H9 (cell line): Measurements from ENCODE around the gene TTR. TPM values are rescaled to one million over a fixed set of nuclear protein-coding genes. Genes with fewer than 3 reads are reported as not detected.

Experiments
- DNase-seq: peaks from one replicate; pipeline ENCODE4 v3.0.0-alpha.2; 2017
- H2AFZ ChIP-seq: one replicate; pipeline ENCODE4 v1.6.1; 2013; ENCODE audit warnings: mild to moderate bottlenecking, low read length, control low read depth, moderate library complexity
- H2AK5ac ChIP-seq: 2 replicates; pipeline ENCODE4 v1.6.1; 2013; ENCODE audit warnings: low read length, control low read depth, mixed read lengths; ENCODE audit not compliant: insufficient read length
- H2BK120ac ChIP-seq: one replicate; pipeline ENCODE4 v1.6.1; 2013; ENCODE audit warnings: low read depth, mild to moderate bottlenecking, low read length, control low read depth, inconsistent platforms; ENCODE audit not compliant: poor library complexity, severe bottlenecking
- H2BK12ac ChIP-seq: 2 replicates; pipeline ENCODE4 v1.6.1; 2013; ENCODE audit warnings: low read length, control low read depth, mixed read lengths, low read depth; ENCODE audit not compliant: insufficient read length
- H2BK15ac ChIP-seq: 2 replicates; pipeline ENCODE4 v1.6.1; 2013; ENCODE audit warnings: low read depth, low read length, control low read depth
- H2BK20ac ChIP-seq: one replicate; pipeline ENCODE4 v1.6.1; 2013; ENCODE audit warnings: low read depth, mild to moderate bottlenecking, low read length, control low read depth, inconsistent platforms; ENCODE audit not compliant: poor library complexity, severe bottlenecking
- H2BK5ac ChIP-seq: 2 replicates; pipeline ENCODE4 v1.6.1; 2013; ENCODE audit warnings: low read length, control low read depth, mixed read lengths; ENCODE audit not compliant: insufficient read length
- H3K14ac ChIP-seq: 2 replicates; pipeline ENCODE4 v1.6.1; 2013; ENCODE audit warnings: low read length, control low read depth; ENCODE audit not compliant: insufficient read depth
- H3K18ac ChIP-seq: 2 replicates; pipeline ENCODE4 v1.6.1; 2013; ENCODE audit warnings: low read depth, mild to moderate bottlenecking, mixed read lengths, low read length, control low read depth; ENCODE audit not compliant: insufficient read length
- H3K23ac ChIP-seq: 2 replicates; pipeline ENCODE4 v1.6.1; 2013; ENCODE audit warnings: low read length, control low read depth, mixed read lengths, low read depth; ENCODE audit not compliant: insufficient read length
- H3K23me2 ChIP-seq: 2 replicates; pipeline ENCODE4 v1.6.1; 2013; ENCODE audit warnings: low read depth, mild to moderate bottlenecking, mixed read lengths, low read length, control low read depth; ENCODE audit not compliant: insufficient read length, poor library complexity, severe bottlenecking
- H3K27ac ChIP-seq: 2 replicates; pipeline ENCODE4 v1.5.1; 2013; ENCODE audit warnings: low read length, control low read depth, mixed read lengths, low read depth; ENCODE audit not compliant: insufficient read length
- H3K27me3 ChIP-seq: 2 replicates; pipeline ENCODE4 v1.6.1; 2013; ENCODE audit warnings: low read length, control low read depth, inconsistent platforms; ENCODE audit not compliant: insufficient read depth
- H3K4ac ChIP-seq: 2 replicates; pipeline ENCODE4 v1.6.1; 2013; ENCODE audit warnings: low read depth, mild to moderate bottlenecking, control low read depth, inconsistent platforms, low read length, moderate library complexity
- H3K4me1 ChIP-seq: 2 replicates; pipeline ENCODE4 v1.6.1; 2013; ENCODE audit warnings: low read length, control low read depth, inconsistent platforms; ENCODE audit not compliant: insufficient read depth
- H3K4me2 ChIP-seq: 2 replicates; pipeline ENCODE4 v1.6.1; 2013; ENCODE audit warnings: low read length, control low read depth, mixed read lengths; ENCODE audit not compliant: insufficient read length, insufficient read depth
- H3K56ac ChIP-seq: 2 replicates; pipeline ENCODE4 v1.6.1; 2013; ENCODE audit warnings: low read depth, mild to moderate bottlenecking, mixed read lengths, low read length, control low read depth; ENCODE audit not compliant: insufficient read length
- H3K79me1 ChIP-seq: 2 replicates; pipeline ENCODE4 v1.6.1; 2013; ENCODE audit warnings: low read depth, mild to moderate bottlenecking, moderate library complexity, low read length, control low read depth, inconsistent platforms; ENCODE audit not compliant: insufficient read depth, poor library complexity, severe bottlenecking
- H3K79me2 ChIP-seq: 2 replicates; pipeline ENCODE4 v1.6.1; 2013; ENCODE audit warnings: low read length, control low read depth, inconsistent platforms; ENCODE audit not compliant: insufficient read depth
- H3K9ac ChIP-seq: 2 replicates; pipeline ENCODE4 v1.6.1; 2013; ENCODE audit warnings: low read length, control low read depth, mixed read lengths; ENCODE audit not compliant: insufficient read length; ENCODE audit errors: extremely low read depth
- H3K9me3 ChIP-seq: one replicate; pipeline ENCODE4 v1.6.1; 2013; ENCODE audit warnings: low read depth, low read length, inconsistent platforms; ENCODE audit not compliant: control insufficient read depth
- H3T11ph ChIP-seq: one replicate; pipeline ENCODE4 v1.6.1; 2013; ENCODE audit warnings: mild to moderate bottlenecking, low read length, control low read depth, inconsistent platforms
- H4K20me1 ChIP-seq: one replicate; pipeline ENCODE4 v1.6.1; 2013; ENCODE audit not compliant: control insufficient read depth, insufficient read length, insufficient read depth
- H4K5ac ChIP-seq: 2 replicates; pipeline ENCODE4 v1.6.1; 2013; ENCODE audit warnings: low read depth, mild to moderate bottlenecking, mixed read lengths, low read length, control low read depth; ENCODE audit not compliant: insufficient read length
- H4K8ac ChIP-seq: replicated peaks from 2 replicates; pipeline ENCODE4 v1.6.1; 2013; ENCODE audit warnings: low read length, control low read depth, mixed read lengths, low read depth; ENCODE audit not compliant: insufficient read length
- H4K91ac ChIP-seq: 2 replicates; pipeline ENCODE4 v1.6.1; 2013; ENCODE audit warnings: low read depth, mild to moderate bottlenecking, moderate library complexity, mixed read lengths, low read length, control low read depth; ENCODE audit not compliant: insufficient read length
- H3K27ac Mint-ChIP-seq, 3 experiments: 2 replicates in 2 of 3; 3 replicates in 1 of 3; pipeline ENCODE4 v1.8.0; 2020 to 2021; ENCODE audit warnings: mixed read lengths in 3 of 3, mild to moderate bottlenecking in 1 of 3, moderate library complexity in 1 of 3
- H3K27me3 Mint-ChIP-seq: 2 replicates; pipeline ENCODE4 v1.8.0; 2021; ENCODE audit warnings: low read depth, mild to moderate bottlenecking, moderate library complexity, mixed read lengths
- H3K36me3 Mint-ChIP-seq, 3 experiments: 2 replicates in 2 of 3; 3 replicates in 1 of 3; pipeline ENCODE4 v1.8.0; 2020 to 2021; ENCODE audit warnings: low read depth in 3 of 3, mixed read lengths in 3 of 3; ENCODE audit not compliant: insufficient read depth in 1 of 3
- H3K4me1 Mint-ChIP-seq, 2 experiments: 2 replicates each; pipeline ENCODE4 v1.8.0; 2020; ENCODE audit warnings: mixed read lengths in 2 of 2
- H3K4me3 Mint-ChIP-seq, 2 experiments: 2 replicates in 1 of 2; 3 replicates in 1 of 2; pipeline ENCODE4 v1.8.0; 2020 to 2021; ENCODE audit warnings: mild to moderate bottlenecking in 2 of 2, mixed read lengths in 2 of 2, moderate library complexity in 1 of 2
- H3K9me3 Mint-ChIP-seq, 2 experiments: 2 replicates in 1 of 2; 3 replicates in 1 of 2; pipeline ENCODE4 v1.8.0; 2020; ENCODE audit warnings: mild to moderate bottlenecking in 2 of 2, mixed read lengths in 2 of 2, moderate library complexity in 1 of 2
- WGBS: extraction: QIAGEN DNeasy Blood & Tissue Kit; methylation state at CpG from one replicate; pipeline ENCODE4 v1.1.7; 2013; ENCODE audit warnings: missing lambda C conversion rate, low lambda C conversion rate, mixed read lengths; ENCODE audit not compliant: insufficient read length; ENCODE audit errors: extremely low coverage; 5-methylcytosine and 5-hydroxymethylcytosine counted together
- total RNA-seq: library from RNA; stranded (reverse); gene quantifications from 2 replicates; pipeline ENCODE4 v1.2.1, GENCODE V29; 2021
- TF ChIP-seq, protein P1 (sequence below): fragments of 200-600 bp; sonication (generic); conservative IDR thresholded peaks from 3 replicates; pipeline ENCODE4 v1.8.0; 2021; ENCODE audit warnings: antibody characterized with exemption, mild to moderate bottlenecking

TTR gene
- total RNA-seq, 1 experiment from 2014 or later: not detected

DNA sequence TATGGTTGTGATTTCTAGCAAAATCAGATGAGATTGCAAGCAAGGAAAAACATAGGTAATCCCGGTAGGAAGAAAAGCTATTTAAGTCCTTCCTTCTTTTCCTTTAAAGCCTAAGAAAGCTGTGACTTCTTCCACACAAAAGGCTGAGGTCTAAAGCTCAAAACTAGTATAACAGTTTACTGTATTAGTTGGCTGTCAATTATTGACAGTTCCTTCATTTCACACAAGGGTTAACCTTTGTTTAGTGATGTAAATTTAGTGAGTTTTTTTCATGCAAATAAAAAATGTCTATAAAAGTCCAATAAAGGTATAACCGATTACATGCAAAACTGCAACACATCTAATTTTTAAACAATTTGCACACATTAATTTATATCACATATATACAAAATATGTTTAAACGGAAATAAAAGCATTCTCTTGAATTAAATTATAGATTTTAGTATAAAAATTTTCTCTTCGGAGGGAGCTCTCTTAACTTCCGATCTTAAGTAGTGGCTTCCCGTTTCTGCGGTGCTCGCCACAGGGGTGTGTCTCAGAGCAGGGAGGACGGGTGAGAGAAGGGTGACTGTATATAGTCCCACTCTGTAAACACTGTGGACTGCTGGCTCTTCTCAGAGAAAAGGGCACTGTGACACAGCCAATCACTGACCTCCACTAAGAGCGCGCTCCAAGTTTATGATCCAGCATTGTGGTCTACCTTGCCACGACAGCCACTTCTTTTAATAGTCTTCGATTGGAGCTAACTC is 33.4 kb downstream of the TTR start:
- no peak overlapping the region for H2BK5ac ChIP-seq
- Mint-ChIP-seq H3K27ac (no peak overlapping the region), H3K27me3 (no peaks in the 10 kb centered on the region), H3K36me3 (peaks cover 29 to 41% (median 35%) of the 10 kb centered on the region in 3 experiments), H3K4me1 (no peaks in the 10 kb centered on the region), H3K4me3 (no peak overlapping the region), H3K9me3 (peaks cover 10 to 13% of the 10 kb centered on the region in 2 experiments)
- no peak overlapping the region for H2BK20ac ChIP-seq
- H3K14ac ChIP-seq: no peak overlapping the region
- no peaks in the 10 kb centered on the region for H3K79me2 ChIP-seq
- no peak overlapping the region for H3K9ac ChIP-seq
- H3K27ac ChIP-seq: no peak overlapping the region
- H3K4ac ChIP-seq: no peak overlapping the region
- no peak overlapping the region for H4K5ac ChIP-seq
- H4K91ac ChIP-seq: no peak overlapping the region
- H4K20me1 ChIP-seq: no peaks in the 10 kb centered on the region
- H2BK120ac ChIP-seq: no peak overlapping the region
- TF ChIP-seq, protein P1, sequence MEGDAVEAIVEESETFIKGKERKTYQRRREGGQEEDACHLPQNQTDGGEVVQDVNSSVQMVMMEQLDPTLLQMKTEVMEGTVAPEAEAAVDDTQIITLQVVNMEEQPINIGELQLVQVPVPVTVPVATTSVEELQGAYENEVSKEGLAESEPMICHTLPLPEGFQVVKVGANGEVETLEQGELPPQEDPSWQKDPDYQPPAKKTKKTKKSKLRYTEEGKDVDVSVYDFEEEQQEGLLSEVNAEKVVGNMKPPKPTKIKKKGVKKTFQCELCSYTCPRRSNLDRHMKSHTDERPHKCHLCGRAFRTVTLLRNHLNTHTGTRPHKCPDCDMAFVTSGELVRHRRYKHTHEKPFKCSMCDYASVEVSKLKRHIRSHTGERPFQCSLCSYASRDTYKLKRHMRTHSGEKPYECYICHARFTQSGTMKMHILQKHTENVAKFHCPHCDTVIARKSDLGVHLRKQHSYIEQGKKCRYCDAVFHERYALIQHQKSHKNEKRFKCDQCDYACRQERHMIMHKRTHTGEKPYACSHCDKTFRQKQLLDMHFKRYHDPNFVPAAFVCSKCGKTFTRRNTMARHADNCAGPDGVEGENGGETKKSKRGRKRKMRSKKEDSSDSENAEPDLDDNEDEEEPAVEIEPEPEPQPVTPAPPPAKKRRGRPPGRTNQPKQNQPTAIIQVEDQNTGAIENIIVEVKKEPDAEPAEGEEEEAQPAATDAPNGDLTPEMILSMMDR: no peak
- H3T11ph ChIP-seq: no peak overlapping the region
- no peak overlapping the region for H3K18ac ChIP-seq
- H3K9me3 ChIP-seq: no peaks in the 10 kb centered on the region
- H3K23ac ChIP-seq: no peak overlapping the region
- H2AK5ac ChIP-seq: no peak overlapping the region
- no peak overlapping the region for H2BK15ac ChIP-seq
- no peaks in the 10 kb centered on the region for H3K23me2 ChIP-seq
- no peaks in the 10 kb centered on the region for H3K4me1 ChIP-seq
- H3K27me3 ChIP-seq: no peaks in the 10 kb centered on the region
- no CpG with 5 or more reads among the region's 13 CpGs for WGBS
- no peaks in the 10 kb centered on the region for H3K79me1 ChIP-seq
- H3K56ac ChIP-seq: no peak overlapping the region
- H2AFZ ChIP-seq: no peak overlapping the region
- H2BK12ac ChIP-seq: no peak overlapping the region
- no peak overlapping the region for H4K8ac ChIP-seq
- no peak for DNase-seq
- H3K4me2 ChIP-seq: no peak overlapping the region
